ENCODE results near the gene WHRN. TPM values are rescaled to one million over a fixed set of nuclear protein-coding genes. Genes with fewer than 3 reads are reported as not detected.

Gene WHRN
- total RNA-seq, 1 donor from 2014 or later = 3.2 TPM

GRCh38 chr9:114432323-114433067 is 72.8 kb downstream of the WHRN start:
- no peak overlapping the region for H3K4me3 Mint-ChIP-seq (ENCODE audit: unreplicated experiment)

GRCh38 chr9:114431770-114432169 is 73.5 kb downstream of the WHRN start:
- Mint-ChIP-seq H3K9me3 (ENCODE audit: unreplicated experiment) (no peaks in the 10 kb centered on the region), H3K4me1 (ENCODE audit: low read depth, unreplicated experiment) (no peaks in the 10 kb centered on the region), H3K27me3 (ENCODE audit: unreplicated experiment) (no peaks in the 10 kb centered on the region), H3K4me3 (ENCODE audit: unreplicated experiment) (no peak overlapping the region), H3K36me3 (ENCODE audit: unreplicated experiment) (no peaks in the 10 kb centered on the region), H3K27ac (ENCODE audit: unreplicated experiment) (no peak overlapping the region)
- DNase-seq = no peak
- no peak for TF ChIP-seq CTCF (IDR thresholded peaks at IDR 0.05; ENCODE audit: partially characterized antibody, unreplicated experiment)

More at GRCh38 chr9:114432323-114433067, 72.8 kb downstream of the WHRN start:
- Mint-ChIP-seq H3K27me3 (ENCODE audit: unreplicated experiment) (no peaks in the 10 kb centered on the region), H3K4me1 (ENCODE audit: low read depth, unreplicated experiment) (no peaks in the 10 kb centered on the region), H3K27ac (ENCODE audit: unreplicated experiment) (no peak overlapping the region), H3K36me3 (ENCODE audit: unreplicated experiment) (no peaks in the 10 kb centered on the region), H3K9me3 (ENCODE audit: unreplicated experiment) (no peaks in the 10 kb centered on the region)
- no peak for DNase-seq
- TF ChIP-seq CTCF (IDR thresholded peaks at IDR 0.05; ENCODE audit: partially characterized antibody, unreplicated experiment) = no peak

GRCh38 chr9:114431003-114431402 is 74.3 kb downstream of the WHRN start:
- TF ChIP-seq CTCF (IDR thresholded peaks at IDR 0.05; ENCODE audit: partially characterized antibody, unreplicated experiment) = no peak

GRCh38 chr9:114430457-114430856 is 74.8 kb downstream of the WHRN start:
- TF ChIP-seq CTCF (IDR thresholded peaks at IDR 0.05; ENCODE audit: partially characterized antibody, unreplicated experiment) = no peak
- H3K4me3 Mint-ChIP-seq (ENCODE audit: unreplicated experiment) = no peak overlapping the region
- no peak for DNase-seq
- H3K9me3 Mint-ChIP-seq (ENCODE audit: unreplicated experiment) = no peaks in the 10 kb centered on the region
- H3K27ac Mint-ChIP-seq (ENCODE audit: unreplicated experiment) = no peak overlapping the region
- no peaks in the 10 kb centered on the region for H3K27me3 Mint-ChIP-seq (ENCODE audit: unreplicated experiment)
- no peaks in the 10 kb centered on the region for H3K4me1 Mint-ChIP-seq (ENCODE audit: low read depth, unreplicated experiment)
- H3K36me3 Mint-ChIP-seq (ENCODE audit: unreplicated experiment) = no peaks in the 10 kb centered on the region

More at GRCh38 chr9:114431003-114431402, 74.3 kb downstream of the WHRN start:
- Mint-ChIP-seq H3K27me3 (ENCODE audit: unreplicated experiment) (no peaks in the 10 kb centered on the region), H3K36me3 (ENCODE audit: unreplicated experiment) (no peaks in the 10 kb centered on the region), H3K27ac (ENCODE audit: unreplicated experiment) (no peak overlapping the region), H3K4me3 (ENCODE audit: unreplicated experiment) (no peak overlapping the region), H3K9me3 (ENCODE audit: unreplicated experiment) (no peaks in the 10 kb centered on the region), H3K4me1 (ENCODE audit: low read depth, unreplicated experiment) (no peaks in the 10 kb centered on the region)
- DNase-seq = no peak

- Mint-ChIP-seq H3K4me3 (ENCODE audit: unreplicated experiment) (no peak overlapping the region), H3K27ac (ENCODE audit: unreplicated experiment) (no peak overlapping the region), H3K4me1 (ENCODE audit: low read depth, unreplicated experiment) (no peaks in the 10 kb centered on the region), H3K27me3 (ENCODE audit: unreplicated experiment) (peaks cover 2% of the 10 kb centered on the region), H3K9me3 (ENCODE audit: unreplicated experiment) (no peaks in the 10 kb centered on the region), H3K36me3 (ENCODE audit: unreplicated experiment) (no peaks in the 10 kb centered on the region)
- DNase-seq = no peak
- TF ChIP-seq CTCF (IDR thresholded peaks at IDR 0.05; ENCODE audit: partially characterized antibody, unreplicated experiment) = no peak
Measured at GRCh38 chr9:114429488-114429887, 75.8 kb downstream of the WHRN start.
